Transverse colon (tissue), 4 donors: ENCODE measurements around the gene ABCF1. TPM values are rescaled to one million over a fixed set of nuclear protein-coding genes. Genes with fewer than 3 reads are reported as not detected.

Experiments used
- DNase-seq: peaks from one replicate; pipeline ENCODE4 v3.0.0-alpha.2; 2019
- H3K27ac ChIP-seq, 4 donors: fragments of 200-600 bp; sonication (generic); 2 replicates each; pipeline ENCODE4 v1.5.1; 2016 to 2018; ENCODE audit warnings: inconsistent platforms in 4 of 4
- H3K27me3 ChIP-seq: fragments of 200-600 bp; sonication (generic); 2 replicates; pipeline ENCODE4 v1.5.1; 2017; ENCODE audit warnings: inconsistent platforms
- H3K36me3 ChIP-seq, 4 donors: fragments of 200-600 bp; sonication (generic); 2 replicates each; pipeline ENCODE4 v1.5.1; 2017 to 2019; ENCODE audit warnings: inconsistent platforms in 4 of 4
- H3K4me1 ChIP-seq, 4 donors: fragments of 200-600 bp; sonication (generic); 2 replicates each; pipeline ENCODE4 v1.5.1; 2017 to 2020; ENCODE audit warnings: inconsistent platforms in 4 of 4
- H3K4me3 ChIP-seq, 4 donors: fragments of 200-600 bp; sonication (generic); 1 replicate in 1 of 4; 2 replicates in 3 of 4; pipeline versions ENCODE4 v1.5.1 to v1.6.1; 2017 to 2019; ENCODE audit warnings: inconsistent platforms in 4 of 4
- H3K9me3 ChIP-seq, 2 donors: fragments of 200-600 bp; sonication (generic); 2 replicates each; pipeline ENCODE4 v1.5.1; 2017 to 2019; ENCODE audit warnings: inconsistent platforms in 2 of 2
- EP300 ChIP-seq: sonication (generic); formaldehyde crosslinking; IDR thresholded peaks from one replicate; pipeline ENCODE4 v1.6.1; 2017; ENCODE audit warnings: antibody characterized with exemption, low read depth
- POLR2A ChIP-seq: fragments of 450-650 bp; IDR thresholded peaks from one replicate; pipeline ENCODE4 v1.6.1; 2016; ENCODE audit warnings: antibody characterized with exemption, mild to moderate bottlenecking, moderate library complexity
- POLR2AphosphoS5 ChIP-seq, 3 donors: sonication (generic); formaldehyde crosslinking; IDR thresholded peaks; one replicate each; pipeline ENCODE4 v1.6.1; 2016; ENCODE audit warnings: antibody characterized with exemption in 3 of 3
- WGBS, 2 donors: methylation state at CpG; one replicate each; pipeline ENCODE4 v1.1.5; 2018; ENCODE audit warnings: low coverage in 1 of 2; 5-methylcytosine and 5-hydroxymethylcytosine counted together
- in situ Hi-C, 4 donors: fragments of 200-750 bp; cut with MboI; loops; one replicate each; pipeline versions ENCODE4 v1.15.0 to v1.15.1; 2017; ENCODE audit warnings: low sequenced_read_pairs in 3 of 4, low pct_ligation_motif_present in 1 of 4, low pct_unique_long_range_greater_than_20kb in 1 of 4
- intact Hi-C: fragments of 100-400 bp; cut with DNase I; formaldehyde crosslinking; loops from one replicate; pipeline ENCODE4 v1.15.1; 2023; ENCODE audit warnings: low total_unique reads
- total RNA-seq, 4 donors: library from RNA; depleted of rRNA; stranded (reverse); fragments of >200 nt; gene quantifications; one replicate each; pipeline ENCODE4 v1.1.0, GENCODE V29; 2016
- TF ChIP-seq, protein P1 (sequence below), 5 experiments: fragments of 200-600 bp in 3 of 5; fragments of 450-650 bp in 2 of 5; sonication (generic) in 3 of 5; IDR thresholded peaks; 1 replicate in 2 of 5; 2 replicates in 3 of 5; pipeline ENCODE4 v1.5.1; 2016 to 2017; ENCODE audit warnings: antibody characterized with exemption in 5 of 5, inconsistent platforms in 3 of 5, mild to moderate bottlenecking in 2 of 5, moderate library complexity in 1 of 5

ABCF1 gene
- total RNA-seq, 4 donors from 2014 or later, result 33.0 to 52.0 (median 40.1) TPM

DNA sequence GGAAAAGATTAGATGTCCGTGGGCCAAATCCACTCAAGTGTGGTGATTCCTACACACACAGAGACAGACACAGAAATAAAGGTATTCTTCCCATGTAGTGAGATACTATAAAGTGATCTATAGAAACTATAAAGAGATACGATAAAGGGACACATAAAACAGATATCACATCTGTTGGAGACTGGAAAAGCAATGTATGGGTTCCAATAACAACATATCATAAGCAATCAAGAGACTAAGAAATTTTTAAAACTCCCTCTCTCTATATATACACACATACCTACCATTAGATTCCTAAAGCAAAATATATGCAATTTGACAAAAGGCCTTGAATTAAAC, 40.6 kb downstream of the ABCF1 start:
- Histone ChIP-seq H3K4me3 (no peak overlapping the region), H3K4me1 (peaks cover 4 to 43% (median 28%) of the 10 kb centered on the region in 4 donors), H3K27me3 (no peaks in the 10 kb centered on the region), H3K36me3 (peaks cover 0 to 33% (median 19%) of the 10 kb centered on the region in 4 donors), H3K9me3 (no peaks in the 10 kb centered on the region), H3K27ac (peak overlapping the region in 3 of 4 donors; percentile 94 to 98 (median 94))
- intact Hi-C loops (no loop called here), in situ Hi-C loops (no loop called here)
- WGBS, 2 donors, result 67 to 85% methylated on average over 2 of the region's 2 CpGs
- no peak for DNase-seq
- TF ChIP-seq POLR2AphosphoS5 (IDR thresholded peaks at IDR 0.05) (no peak), POLR2A (no peak), EP300 (no peak)
- TF ChIP-seq, protein P1, sequence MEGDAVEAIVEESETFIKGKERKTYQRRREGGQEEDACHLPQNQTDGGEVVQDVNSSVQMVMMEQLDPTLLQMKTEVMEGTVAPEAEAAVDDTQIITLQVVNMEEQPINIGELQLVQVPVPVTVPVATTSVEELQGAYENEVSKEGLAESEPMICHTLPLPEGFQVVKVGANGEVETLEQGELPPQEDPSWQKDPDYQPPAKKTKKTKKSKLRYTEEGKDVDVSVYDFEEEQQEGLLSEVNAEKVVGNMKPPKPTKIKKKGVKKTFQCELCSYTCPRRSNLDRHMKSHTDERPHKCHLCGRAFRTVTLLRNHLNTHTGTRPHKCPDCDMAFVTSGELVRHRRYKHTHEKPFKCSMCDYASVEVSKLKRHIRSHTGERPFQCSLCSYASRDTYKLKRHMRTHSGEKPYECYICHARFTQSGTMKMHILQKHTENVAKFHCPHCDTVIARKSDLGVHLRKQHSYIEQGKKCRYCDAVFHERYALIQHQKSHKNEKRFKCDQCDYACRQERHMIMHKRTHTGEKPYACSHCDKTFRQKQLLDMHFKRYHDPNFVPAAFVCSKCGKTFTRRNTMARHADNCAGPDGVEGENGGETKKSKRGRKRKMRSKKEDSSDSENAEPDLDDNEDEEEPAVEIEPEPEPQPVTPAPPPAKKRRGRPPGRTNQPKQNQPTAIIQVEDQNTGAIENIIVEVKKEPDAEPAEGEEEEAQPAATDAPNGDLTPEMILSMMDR (IDR thresholded peaks at IDR 0.05), result no peak

DNA sequence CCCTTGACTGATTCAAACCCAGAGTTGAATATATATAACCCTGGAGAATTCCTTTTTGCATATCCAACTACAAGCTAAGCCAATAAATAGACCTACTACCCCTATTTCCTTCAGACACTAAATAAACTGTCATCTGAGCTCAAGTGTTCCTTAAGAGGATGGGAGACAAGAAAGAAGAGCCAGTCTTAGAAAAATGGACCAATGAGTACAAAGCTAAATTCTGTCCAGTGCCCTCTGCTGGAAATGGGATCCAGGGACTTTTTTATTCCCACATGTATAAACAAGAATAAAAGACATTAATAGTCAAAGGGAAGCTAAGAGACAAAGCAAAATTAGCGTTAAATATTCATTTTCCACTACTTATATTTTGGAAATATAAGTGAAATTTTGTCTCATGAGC, 41.0 kb downstream of the ABCF1 start:
- DNase-seq, result no peak
- no peak overlapping the region for H3K4me3 ChIP-seq
- H3K4me1 ChIP-seq, result peaks cover 4 to 43% (median 28%) of the 10 kb centered on the region in 4 donors
- H3K9me3 ChIP-seq, result no peaks in the 10 kb centered on the region
- no peaks in the 10 kb centered on the region for H3K27me3 ChIP-seq
- WGBS, 2 donors, result 82 to 92% methylated on average over 1 of the region's 1 CpG
- intact Hi-C loops (no loop called here), in situ Hi-C loops (no loop called here)
- TF ChIP-seq POLR2A (no peak), EP300 (no peak), POLR2AphosphoS5 (IDR thresholded peaks at IDR 0.05) (no peak)
- TF ChIP-seq, protein P1 (IDR thresholded peaks at IDR 0.05), result peak in 1 of 5 experiments; percentile 15
- peak overlapping the region; percentile 94 to 98 (median 96) for H3K27ac ChIP-seq
- peaks cover 0 to 31% (median 17%) of the 10 kb centered on the region in 4 donors for H3K36me3 ChIP-seq

DNA sequence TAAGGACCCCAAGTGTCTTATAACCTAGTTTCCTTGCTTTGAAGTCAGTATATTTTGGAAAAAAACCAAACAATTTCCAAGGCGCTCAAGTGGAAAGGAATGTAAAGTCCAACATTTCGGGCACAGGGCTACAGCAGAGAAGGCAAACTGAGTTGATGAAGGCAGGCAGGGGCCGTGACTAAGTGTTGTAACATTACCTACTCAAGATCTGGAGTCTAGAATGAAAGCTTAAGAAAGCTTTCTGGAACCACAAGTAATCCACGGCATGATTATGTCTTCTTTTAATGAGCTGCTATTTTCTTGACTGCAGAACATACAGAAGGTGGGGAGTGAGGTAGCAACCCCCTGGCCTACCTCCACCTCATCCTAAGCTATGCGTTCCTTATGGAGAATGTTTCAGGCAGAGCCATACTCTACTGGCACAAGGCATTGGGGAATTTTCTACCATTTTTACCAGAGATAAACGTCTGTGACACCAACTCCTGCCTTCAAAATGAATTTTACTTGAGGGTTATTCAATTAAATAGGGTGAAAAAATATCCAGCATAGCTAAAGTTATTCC, 41.5 kb downstream of the ABCF1 start:
- Histone ChIP-seq H3K4me1 (peaks cover 4 to 43% (median 28%) of the 10 kb centered on the region in 4 donors), H3K9me3 (no peaks in the 10 kb centered on the region), H3K36me3 (peaks cover 0 to 26% (median 14%) of the 10 kb centered on the region in 4 donors), H3K4me3 (no peak overlapping the region), H3K27me3 (no peaks in the 10 kb centered on the region), H3K27ac (peak overlapping the region; percentile 94 to 98 (median 96))
- peak in 1 of 3 donors; percentile 76 for TF ChIP-seq POLR2AphosphoS5 (IDR thresholded peaks at IDR 0.05)
- TF ChIP-seq POLR2A, result no peak
- in situ Hi-C loops, result no loop called here
- 44 to 70% methylated on average over 5 to 6 of the region's 6 CpGs for WGBS, 2 donors
- no peak for DNase-seq
- intact Hi-C loops, result no loop called here

DNA sequence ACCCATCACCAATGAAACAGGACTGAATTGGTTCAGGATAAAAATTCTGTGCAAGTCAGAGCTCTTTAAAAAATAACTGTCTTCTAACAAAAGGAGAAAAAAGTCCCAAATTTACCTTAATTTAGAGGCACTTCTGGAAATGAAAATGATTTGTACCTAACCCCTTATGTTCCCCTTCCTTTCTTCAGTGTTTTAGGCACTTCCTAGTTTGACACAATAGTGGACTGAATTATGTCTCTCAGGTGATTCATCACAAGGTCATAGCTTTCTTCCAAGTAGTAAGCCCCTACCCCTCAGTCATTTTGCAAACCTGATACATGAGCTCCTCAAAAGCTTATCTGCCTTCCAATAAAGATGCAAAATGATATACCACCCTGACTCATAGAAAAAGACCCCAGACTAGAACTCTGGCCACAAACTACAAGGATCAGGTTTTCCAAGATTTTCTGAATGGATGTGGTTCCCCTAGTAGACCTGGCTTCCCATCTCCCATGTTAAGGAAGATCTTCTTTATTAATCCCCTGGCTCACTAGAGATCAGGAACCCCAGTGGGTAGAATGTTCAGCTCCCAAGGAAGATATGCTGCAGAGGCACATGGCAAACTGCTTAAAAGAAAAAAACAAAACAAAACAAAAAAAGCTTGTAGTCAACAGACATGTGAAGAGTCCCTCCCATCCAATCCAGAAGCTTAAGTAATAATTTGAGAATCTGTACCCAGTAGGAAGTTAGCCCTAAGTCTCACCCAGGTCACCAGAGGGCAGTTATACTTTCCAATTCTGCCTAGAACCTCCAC, 42.2 kb downstream of the ABCF1 start:
- H3K9me3 ChIP-seq, result no peaks in the 10 kb centered on the region
- H3K27me3 ChIP-seq, result no peaks in the 10 kb centered on the region
- H3K4me1 ChIP-seq, result peaks cover 5 to 46% (median 33%) of the 10 kb centered on the region in 4 donors
- in situ Hi-C loops, result no loop called here
- DNase-seq, result no peak
- peak in 1 of 3 donors; percentile 4 for TF ChIP-seq POLR2AphosphoS5 (IDR thresholded peaks at IDR 0.05)
- TF ChIP-seq, protein P1 (IDR thresholded peaks at IDR 0.05), result no peak
- peak overlapping the region; percentile 94 to 98 (median 96) for H3K27ac ChIP-seq
- H3K36me3 ChIP-seq, result peaks cover 0 to 21% (median 11%) of the 10 kb centered on the region in 4 donors
- peak overlapping the region in 1 of 4 donors; percentile 66 for H3K4me3 ChIP-seq
- intact Hi-C loops, result no loop called here
